ENCODE data around the gene KCNIP4.

- no peak for TF ChIP-seq CTCF (IDR thresholded peaks at IDR 0.05)
- TF ChIP-seq POLR2A (IDR thresholded peaks at IDR 0.05): no peak
Observed at GRCh38 chr4:20992002-20992401, 956.6 kb downstream of the KCNIP4 start.
